Vagina (tissue), 2 donors: ENCODE measurements around the gene GAREM1.

Source experiments
- CTCF ChIP-seq, 3 experiments: fragments of 450-650 bp in 2 of 3; fragments of 200-600 bp in 1 of 3; sonication (generic) in 1 of 3; IDR thresholded peaks; one replicate each; pipeline ENCODE4 v1.5.1; 2017 to 2019; ENCODE audit warnings: antibody characterized with exemption in 3 of 3, mild to moderate bottlenecking in 2 of 3, moderate library complexity in 2 of 3
- POLR2AphosphoS5 ChIP-seq, 2 donors: sonication (generic); formaldehyde crosslinking; IDR thresholded peaks; one replicate each; pipeline ENCODE4 v1.9.0; 2017; ENCODE audit warnings: antibody characterized with exemption in 2 of 2, mild to moderate bottlenecking in 2 of 2, low read depth in 1 of 2; ENCODE audit not compliant: insufficient read depth in 1 of 2

- no peak for TF ChIP-seq POLR2AphosphoS5 (IDR thresholded peaks at IDR 0.05; ENCODE audit: insufficient read depth in 1 of 2, low read depth in 1 of 2)
- TF ChIP-seq CTCF (IDR thresholded peaks at IDR 0.05) = no peak
These were observed 183.9 kb downstream of the GAREM1 start for GRCh38 chr18:32286749-32287148.
